K562 (cell line): ENCODE results near the gene ZBTB7A. TPM values are rescaled to one million over a fixed set of nuclear protein-coding genes. Genes with fewer than 3 reads are reported as not detected.

Experiments used
- ATAC-seq: fragments of 200-7000 bp; cut with Tn5 transposase; 3 replicates; pipeline ENCODE4 v1.9.1; 2020; ENCODE audit warnings: moderate library complexity
- BruUV-seq: library from RNA; stranded (reverse); fragments of 400-500 nt; replicated peaks from 2 replicates; lab custom pipeline; 2021; lab: Mats Ljungman, UMichigan
- CTCF ChIA-PET: fragments of 300-600 bp; formaldehyde crosslinking; extraction: SDS; loops from one replicate; lab custom pipeline; 2021; ENCODE audit warnings: low intra/inter-chr PET ratio; lab: Yijun Ruan, JAX
- POLR2A ChIA-PET: fragments of 300-600, 350-650 bp; sonication (Branson Sonifier 250); formaldehyde crosslinking; extraction: SDS; loops from one replicate; lab custom pipeline; 2021; ENCODE audit warnings: antibody characterized with exemption, inconsistent platforms; lab: Yijun Ruan, JAX
- DNase-seq, 4 experiments: peaks; one replicate each; pipeline versions ENCODE4 v3.0.0 to v3.0.0-alpha.2; 2011 to 2018; ENCODE audit warnings: low spot score in 3 of 4, mixed read lengths in 3 of 4; ENCODE audit errors: extremely low read depth in 1 of 4
- FAIRE-seq: peaks from 2 replicates; lab custom pipeline; 2011; peaks lifted over from hg19 to GRCh38; lab: Jason Lieb, UNC
- H2AFZ ChIP-seq: 2 replicates; pipeline ENCODE4 v1.6.0; 2011; ENCODE audit warnings: low read depth, low read length, control low read depth, inconsistent platforms
- H3K27ac ChIP-seq: fragments of 200-600 bp; 3 replicates; pipeline ENCODE4 v1.8.0; 2011; ENCODE audit warnings: low read depth, mild to moderate bottlenecking, control low read depth, inconsistent platforms, low read length, moderate library complexity, mixed read lengths; ENCODE audit errors: extremely low read depth
- H3K27me3 ChIP-seq, 2 experiments: fragments of 300-600 bp in 1 of 2; 2 replicates in 1 of 2; 3 replicates in 1 of 2; pipeline versions ENCODE4 v1.6.0 to v1.8.0; 2011; ENCODE audit warnings: inconsistent platforms in 2 of 2, low read length in 2 of 2, mild to moderate bottlenecking in 1 of 2, mixed read lengths in 1 of 2, moderate library complexity in 1 of 2; ENCODE audit not compliant: control insufficient read depth in 2 of 2, insufficient read depth in 2 of 2
- H3K36me3 ChIP-seq: fragments of 300-600 bp; 3 replicates; pipeline ENCODE4 v1.8.0; 2011; ENCODE audit warnings: mild to moderate bottlenecking, low read length, inconsistent platforms; ENCODE audit not compliant: control insufficient read depth, insufficient read depth
- H3K4me1 ChIP-seq, 2 experiments: fragments of 200-600 bp in 1 of 2; replicated peaks in 1 of 2; 2 replicates in 1 of 2; 3 replicates in 1 of 2; pipeline versions ENCODE4 v1.5.1 to v1.8.0; 2011; ENCODE audit warnings: inconsistent platforms in 2 of 2, low read length in 2 of 2, mild to moderate bottlenecking in 1 of 2, mixed read lengths in 1 of 2, moderate library complexity in 1 of 2; ENCODE audit not compliant: control insufficient read depth in 2 of 2, insufficient read depth in 2 of 2
- H3K4me2 ChIP-seq: 2 replicates; pipeline ENCODE4 v1.6.1; 2011; ENCODE audit warnings: low read length, control low read depth, inconsistent platforms, mixed read lengths; ENCODE audit not compliant: insufficient read depth
- H3K4me3 ChIP-seq: fragments of 200-600 bp; sonication (generic), shearing (Covaris generic); 2 replicates; pipeline ENCODE4 v1.5.1; 2016; ENCODE audit warnings: control low read depth, inconsistent platforms
- H3K79me2 ChIP-seq: fragments of 200-600 bp; 3 replicates; pipeline ENCODE4 v1.8.0; 2011; ENCODE audit warnings: low read length, inconsistent platforms; ENCODE audit not compliant: control insufficient read depth, insufficient read depth
- H3K9ac ChIP-seq, 2 experiments: 2 replicates each; pipeline versions ENCODE4 v1.6.0 to v1.6.1; 2011; ENCODE audit warnings: low read depth in 2 of 2, low read length in 2 of 2, control low read depth in 1 of 2, inconsistent platforms in 1 of 2, mild to moderate bottlenecking in 1 of 2, mixed read lengths in 1 of 2; ENCODE audit not compliant: insufficient read depth in 1 of 2
- H3K9me1 ChIP-seq: one replicate; pipeline ENCODE4 v1.6.0; 2011; ENCODE audit warnings: inconsistent platforms, mild to moderate bottlenecking, low read length, moderate library complexity; ENCODE audit not compliant: control insufficient read depth, insufficient read depth
- H3K9me3 ChIP-seq: replicated peaks from 2 replicates; pipeline ENCODE4 v1.5.1; 2011; ENCODE audit warnings: low read depth, low read length, inconsistent platforms; ENCODE audit not compliant: control insufficient read depth, insufficient read depth
- H4K20me1 ChIP-seq: replicated peaks from 2 replicates; pipeline ENCODE4 v1.6.1; 2011; ENCODE audit warnings: low read length, inconsistent platforms, mixed read lengths; ENCODE audit not compliant: control insufficient read depth, insufficient read depth
- ADNP ChIP-seq: fragments of 200-800 bp; sonication (Bioruptor generic); IDR thresholded peaks from 2 replicates; pipeline ENCODE4 v1.6.1; 2016; ENCODE audit warnings: missing genetic modification characterization, missing compliant biosample characterization
- BCOR ChIP-seq: fragments of 450-650 bp; IDR thresholded peaks from 2 replicates; pipeline ENCODE4 v1.6.1; 2016
- ESRRA ChIP-seq: fragments of 450-650 bp; IDR thresholded peaks from 2 replicates; pipeline ENCODE4 v1.6.1; 2014; ENCODE audit warnings: low read depth, mild to moderate bottlenecking, moderate library complexity, borderline replicate concordance
- HDAC2 ChIP-seq: fragments of 450-650 bp; IDR thresholded peaks from 2 replicates; pipeline ENCODE4 v1.6.1; 2016; ENCODE audit warnings: mild to moderate bottlenecking
- HOMEZ ChIP-seq: fragments of 250-450 bp; sonication (Bioruptor Pico); IDR thresholded peaks from 2 replicates; pipeline ENCODE4 v1.4.0; 2020; ENCODE audit warnings: mild to moderate bottlenecking, moderate library complexity
- PBX2 ChIP-seq, 2 experiments: IDR thresholded peaks in 1 of 2; conservative IDR thresholded peaks in 1 of 2; 2 replicates each; pipeline ENCODE4 v1.6.1; 2016; ENCODE audit warnings: low read depth in 2 of 2, mild to moderate bottlenecking in 1 of 2, missing compliant biosample characterization in 1 of 2, missing genetic modification characterization in 1 of 2, moderate library complexity in 1 of 2
- RBM22 ChIP-seq: fragments of 200-400 bp; formaldehyde crosslinking; IDR thresholded peaks from 2 replicates; pipeline ENCODE4 v1.6.1; 2018; ENCODE audit warnings: low read length, low read depth; ENCODE audit not compliant: poor library complexity, severe bottlenecking
- SMARCB1 ChIP-seq: IDR thresholded peaks from 2 replicates; pipeline ENCODE4 v1.6.1; 2011; ENCODE audit warnings: improper control_type of control experiment, low read depth; ENCODE audit not compliant: insufficient read length
- SREBF2 ChIP-seq: sonication (generic); formaldehyde crosslinking; IDR thresholded peaks from 2 replicates; pipeline ENCODE4 v1.4.0; 2020; ENCODE audit warnings: mild to moderate bottlenecking, missing genetic modification reagents
- TCF3 ChIP-seq: sonication (generic); formaldehyde crosslinking; IDR thresholded peaks from 2 replicates; pipeline ENCODE4 v1.4.0; 2020; ENCODE audit warnings: mild to moderate bottlenecking, missing genetic modification reagents
- TEAD1 ChIP-seq, 2 experiments: fragments of 450-650 bp in 1 of 2; sonication (generic) in 1 of 2; formaldehyde crosslinking; IDR thresholded peaks; 2 replicates each; pipeline versions ENCODE4 v1.4.0 to v1.8.0; 2020 to 2022; ENCODE audit warnings: mild to moderate bottlenecking in 2 of 2, missing genetic modification reagents in 1 of 2
- ZEB2 ChIP-seq: fragments of 450-650 bp; IDR thresholded peaks from 2 replicates; pipeline ENCODE4 v1.6.1; 2016
- ZNF121 ChIP-seq: sonication (generic); formaldehyde crosslinking; conservative IDR thresholded peaks from 2 replicates; pipeline ENCODE4 v1.8.0; 2022; ENCODE audit warnings: missing genetic modification reagents
- ZNF140 ChIP-seq: fragments of 250-450 bp; sonication (Bioruptor Pico); IDR thresholded peaks from 2 replicates; pipeline ENCODE4 v1.8.0; 2021; ENCODE audit warnings: moderate library complexity, mild to moderate bottlenecking, inconsistent platforms
- WGBS: fragments of 100-300 bp; shearing (Covaris generic); methylation state at CpG from one replicate; pipeline ENCODE4 v1.1.6; 2016; ENCODE audit warnings: low coverage, mixed read lengths; ENCODE audit not compliant: insufficient coverage; ENCODE audit errors: missing lambda C conversion rate; 5-methylcytosine and 5-hydroxymethylcytosine counted together
- in situ Hi-C: fragments of 300-500 bp; cut with MboI; formaldehyde crosslinking; loops from 4 replicates; pipeline ENCODE4 v1.15.0; 2018; ENCODE audit warnings: inconsistent platforms, mixed read lengths
- intact Hi-C: fragments of 100-400 bp; cut with micrococcal nuclease; formaldehyde crosslinking; loops from 2 replicates; pipeline ENCODE4 v1.14.2; 2022
- polyA plus RNA-seq, 8 experiments: library from polyadenylated mRNA; depleted of rRNA in 4 of 8; stranded (reverse) in 5 of 8; unstranded in 3 of 8; fragments of >200 nt; fragmentation: Nextera tagmentation in 2 of 8; fragmentation: Illumina TruSeq in 1 of 8; extraction: Ambion mirVana in 2 of 8; extraction: Trizol in 1 of 8; gene quantifications; 2 replicates each; pipeline versions ENCODE4 v1.2.1 to v1.2.3, GENCODE V29; 2011 to 2014; ENCODE audit warnings: inconsistent platforms in 1 of 8, missing spikeins in 1 of 8
- total RNA-seq, 7 experiments: library from RNA; depleted of rRNA in 6 of 7; stranded (reverse); fragments of >200 nt in 6 of 7; fragmentation: Illumina TruSeq in 2 of 7; extraction: Trizol in 2 of 7; gene quantifications; 2 replicates each; pipeline versions ENCODE4 v1.2.1 to v1.2.3, GENCODE V29; 2011 to 2021; ENCODE audit warnings: low replicate concordance in 1 of 7

ZBTB7A gene
- total and polyA plus RNA-seq, 9 of the 15 experiments (the other 6 are each of a cell fraction or from before 2014, with no cell fraction given), result 0.11 to 34.0 (median 4.6) TPM

GRCh38 chr19:4063369-4064148 lies 3.1 kb downstream of the ZBTB7A start (continued):
- peak; percentile 67 for TF ChIP-seq ESRRA
- TF ChIP-seq, all 486 proteins: peak for 26

GRCh38 chr19:4062419-4063368 lies 4.0 kb downstream of the ZBTB7A start:
- Histone ChIP-seq H3K36me3 (peaks cover 62% of the 10 kb centered on the region; the same call in 2 of the 3 replicates), H3K4me1 (peaks cover 36 to 87% of the 10 kb centered on the region in 2 experiments; a peak in 4 of 5 replicates), H3K9me1 (peaks cover 20% of the 10 kb centered on the region), H2AFZ (no peak overlapping the region), H3K9me3 (no peaks in the 10 kb centered on the region), H3K27ac (peak overlapping the region; percentile 95), H4K20me1 (peaks cover 60% of the 10 kb centered on the region), H3K4me2 (peak overlapping the region; percentile 82), H3K79me2 (peaks cover 78% of the 10 kb centered on the region), H3K4me3 (peak overlapping the region; percentile 95), H3K9ac (peak overlapping the region; percentile 89 to 95; a peak in 3 of 4 replicates), H3K27me3 (no peaks in the 10 kb centered on the region)
- ATAC-seq (no peak), DNase-seq (no peak), FAIRE-seq (no peak)
- intact Hi-C loops (loop anchor here (10.0 kb wide), 1 partner anchor 122 kb away; the partner anchor contains the start of genes ANKRD24 and SIRT6), in situ Hi-C loops (no loop called here)
- ChIA-PET CTCF (no interaction called here), POLR2A (interaction anchor here (0.6 to 0.7 kb wide), 2 partner anchors 53 to 92 kb away, joined by 3 to 4 read pairs; no protein-coding TSS in a partner anchor)
- BruUV-seq, result no TSS peak
- WGBS, result 71% methylated on average over 24 of the region's 30 CpGs
- TF ChIP-seq ADNP (tag) (peak; percentile 84), RBM22 (peak; percentile 53), HDAC2 (peak; percentile 42; the same call in 1 of the 2 replicates), SREBF2 (no peak), HOMEZ (no peak), PBX2 (CRISPR knock-in tag; IDR thresholded peaks at IDR 0.05; ENCODE audit: low read depth) (no peak), PBX2 (tag; conservative IDR thresholded peaks at IDR 0.05; ENCODE audit: low read depth) (no peak), ZNF121 (CRISPR knock-in tag) (peak; percentile 75), ZNF140 (CRISPR knock-in tag) (no peak), BCOR (peak; percentile 88), SMARCB1 (no peak), ZEB2 (no peak), TCF3 (no peak), TEAD1 (CRISPR knock-in tag; IDR thresholded peaks at IDR 0.05) (no peak)
